ENCODE data around the gene SREK1.

The SREK1 gene

DNA sequence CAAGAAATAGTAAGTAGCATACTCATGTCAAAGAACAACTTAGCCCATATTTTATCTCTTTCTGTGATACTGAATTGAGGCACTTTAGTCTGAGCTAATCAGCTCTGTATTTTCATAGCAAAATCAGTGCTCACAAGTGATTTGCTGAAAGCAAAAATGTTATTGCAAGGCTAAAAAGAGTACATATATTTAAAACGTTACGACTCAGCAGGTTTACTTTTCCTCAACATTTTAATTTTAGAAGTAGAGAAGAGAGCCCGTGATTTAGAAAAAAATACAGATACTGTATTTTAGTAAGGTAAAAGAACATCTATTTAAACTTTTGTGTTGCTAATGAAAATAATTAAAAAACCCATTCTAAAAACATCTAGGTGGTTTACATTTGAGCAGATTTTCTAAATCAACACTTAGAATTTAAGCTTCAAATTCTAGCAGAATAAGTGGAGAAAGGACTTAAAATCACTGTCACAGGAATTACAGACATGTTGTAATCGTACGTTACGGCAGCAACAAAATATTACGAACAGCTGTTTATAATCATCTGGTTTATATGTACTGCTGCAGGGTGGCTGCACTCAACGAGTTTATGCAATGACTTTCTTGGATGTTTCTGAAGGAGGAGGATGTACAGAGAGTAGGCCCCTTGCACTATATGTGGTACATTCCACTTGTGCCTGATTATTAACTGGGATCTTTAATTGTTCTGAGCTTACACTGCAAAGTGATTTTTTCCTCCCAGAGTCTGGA lies 20.1 kb downstream of the SREK1 start:
- no peak for DNase-seq (ENCODE audit: low spot score)

DNA sequence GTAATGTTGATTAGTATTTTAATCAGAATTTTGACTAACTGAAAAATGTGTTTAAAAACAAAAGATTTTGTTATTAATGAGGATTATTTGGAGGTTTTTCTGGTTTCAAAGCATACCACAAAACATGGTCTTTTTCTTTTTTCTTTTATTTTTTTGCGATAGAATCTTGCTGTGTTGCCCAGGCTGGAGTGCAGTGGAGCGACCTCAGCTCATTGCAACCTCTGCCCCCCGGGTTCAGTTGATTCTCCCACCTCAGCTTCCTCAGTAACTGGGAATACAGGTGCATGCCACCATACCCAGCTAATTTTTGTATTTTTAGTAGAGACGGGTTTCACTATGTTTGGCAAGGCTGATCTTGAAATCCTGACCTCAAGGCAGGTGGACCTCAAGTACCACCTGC lies 24.1 kb downstream of the SREK1 start:
- no peak for DNase-seq (ENCODE audit: low spot score)

DNA sequence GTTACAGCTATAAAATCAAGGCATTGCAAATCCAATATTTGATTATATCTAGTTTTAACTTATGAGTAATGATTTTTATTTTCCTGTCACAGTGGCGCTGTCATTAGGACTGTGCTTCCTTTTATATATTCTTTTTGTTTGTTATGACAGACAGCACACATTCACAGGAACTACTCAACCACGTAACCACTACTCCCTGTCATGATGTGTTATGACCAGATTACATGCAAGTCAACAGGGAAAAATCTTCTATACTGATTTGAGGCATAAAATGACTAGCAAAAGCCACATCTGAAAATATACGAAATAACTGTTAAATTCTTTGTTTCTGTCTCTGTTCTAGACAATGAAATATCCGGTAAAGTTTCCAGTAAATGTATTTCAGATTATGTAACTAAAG lies 25.4 kb downstream of the SREK1 start:
- DNase-seq (ENCODE audit: low spot score) = peak; percentile 17

DNA sequence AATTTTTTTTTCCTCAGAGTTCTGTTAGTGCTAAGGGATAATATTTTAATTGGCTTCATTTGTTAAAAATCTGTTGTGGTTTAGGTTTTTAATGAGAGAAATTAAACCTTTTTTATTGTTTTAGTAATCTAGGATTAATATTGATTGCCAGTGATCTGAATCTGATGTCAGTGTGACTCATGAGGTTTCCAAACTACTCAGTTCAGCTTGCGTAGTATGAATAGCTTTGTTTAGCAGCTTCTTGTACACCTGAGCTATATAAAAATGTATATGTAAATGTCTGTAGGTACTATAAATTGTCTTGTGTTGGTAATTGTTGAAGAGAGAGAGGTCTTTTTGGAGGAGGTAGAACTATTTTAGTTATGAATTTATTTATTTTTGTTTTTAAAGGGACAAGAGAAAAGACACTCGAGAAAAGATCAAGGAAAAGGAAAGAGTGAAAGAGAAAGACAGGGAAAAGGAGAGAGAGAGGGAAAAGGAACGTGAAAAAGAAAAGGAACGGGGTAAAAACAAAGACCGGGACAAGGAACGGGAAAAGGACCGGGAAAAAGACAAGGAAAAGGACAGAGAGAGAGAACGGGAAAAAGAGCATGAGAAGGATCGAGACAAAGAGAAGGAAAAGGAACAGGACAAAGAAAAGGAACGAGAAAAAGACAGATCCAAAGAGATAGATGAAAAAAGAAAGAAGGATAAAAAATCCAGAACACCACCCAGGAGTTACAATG lies 26.3 kb downstream of the SREK1 start:
- DNase-seq (ENCODE audit: low spot score) = no peak

DNA sequence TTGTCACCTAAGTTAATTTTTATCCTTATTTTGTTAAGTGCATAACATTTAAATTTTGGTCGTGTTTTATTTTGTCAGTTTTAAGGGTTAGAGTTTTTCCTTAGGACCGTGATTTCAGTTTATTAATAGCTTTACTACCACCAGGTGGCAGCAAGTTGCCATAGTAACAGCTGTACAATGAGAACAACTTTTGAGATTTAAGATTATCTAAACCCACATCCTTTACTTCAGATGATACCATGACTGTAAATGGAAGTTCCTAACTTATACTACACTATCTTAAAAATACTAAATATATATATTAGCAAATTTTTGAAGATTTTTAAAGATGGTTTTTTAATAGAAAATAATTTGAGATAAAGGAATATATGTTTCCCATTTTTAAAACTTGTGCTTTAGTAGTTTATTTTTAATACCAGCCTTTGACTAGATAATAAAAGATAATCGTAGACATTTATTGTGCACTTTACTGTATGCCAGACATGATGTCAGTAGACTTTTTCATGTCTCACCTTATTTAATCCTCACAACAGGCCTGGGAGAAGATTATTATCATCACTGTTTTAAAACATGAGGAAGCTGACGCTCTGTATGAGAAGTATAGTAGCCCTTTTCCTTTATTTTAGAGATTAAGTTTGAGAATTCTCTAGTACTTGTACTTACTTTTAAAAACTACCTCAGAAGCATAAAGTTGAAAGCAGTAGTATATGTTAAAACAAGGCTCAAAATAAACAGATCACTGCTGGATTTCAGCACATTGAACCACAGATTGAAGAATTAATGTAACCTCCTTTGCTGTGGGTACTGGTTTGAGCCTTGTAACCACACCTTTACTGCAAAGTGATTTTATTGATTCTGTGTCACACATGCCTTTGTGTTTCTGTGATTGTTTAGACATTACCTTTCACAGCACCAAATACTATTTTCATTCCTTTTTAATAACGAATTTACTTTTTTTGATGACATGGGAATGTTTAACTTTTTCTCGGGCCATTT lies 27.5 kb downstream of the SREK1 start:
- DNase-seq (ENCODE audit: low spot score) = peak; percentile 77

DNA sequence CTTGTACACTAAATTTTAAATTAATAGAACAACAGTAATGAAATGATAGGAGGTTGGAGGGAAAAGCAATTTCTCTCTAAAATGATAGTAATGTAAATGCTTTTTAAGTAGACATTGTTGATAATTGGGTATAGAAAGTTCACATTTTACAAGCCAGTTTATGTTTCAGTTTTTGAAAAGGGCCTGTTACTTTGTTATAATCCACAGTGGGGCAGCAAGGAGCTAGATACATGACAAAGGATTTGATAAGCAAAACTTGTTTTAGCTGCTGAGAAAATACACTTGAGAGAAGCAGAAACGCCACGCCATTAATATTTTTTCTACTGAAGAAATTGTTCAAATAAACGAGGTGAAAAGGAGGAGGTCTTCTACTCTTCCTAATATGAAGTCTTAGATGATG lies 30.2 kb downstream of the SREK1 start:
- no peak for DNase-seq (ENCODE audit: low spot score)

DNA sequence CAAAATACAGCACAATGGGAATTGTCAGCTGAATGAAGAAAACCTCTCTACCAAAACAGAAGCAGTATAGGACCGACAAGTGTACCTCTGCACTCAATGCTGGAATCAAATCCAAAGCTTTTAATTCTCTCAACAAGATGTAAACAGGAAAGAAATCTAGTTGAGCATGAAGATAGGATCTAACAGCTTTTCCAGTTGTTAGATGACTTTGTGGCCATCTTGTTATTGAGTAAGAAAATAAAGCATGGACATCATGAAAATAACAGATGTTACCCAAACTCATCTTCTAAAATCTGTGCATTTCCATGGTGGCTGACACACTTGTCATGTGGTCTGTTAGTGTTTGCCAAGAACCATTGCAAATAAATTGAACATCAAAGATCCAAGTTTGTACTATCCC lies 34.7 kb downstream of the SREK1 start:
- no peak for DNase-seq (ENCODE audit: low spot score)

DNA sequence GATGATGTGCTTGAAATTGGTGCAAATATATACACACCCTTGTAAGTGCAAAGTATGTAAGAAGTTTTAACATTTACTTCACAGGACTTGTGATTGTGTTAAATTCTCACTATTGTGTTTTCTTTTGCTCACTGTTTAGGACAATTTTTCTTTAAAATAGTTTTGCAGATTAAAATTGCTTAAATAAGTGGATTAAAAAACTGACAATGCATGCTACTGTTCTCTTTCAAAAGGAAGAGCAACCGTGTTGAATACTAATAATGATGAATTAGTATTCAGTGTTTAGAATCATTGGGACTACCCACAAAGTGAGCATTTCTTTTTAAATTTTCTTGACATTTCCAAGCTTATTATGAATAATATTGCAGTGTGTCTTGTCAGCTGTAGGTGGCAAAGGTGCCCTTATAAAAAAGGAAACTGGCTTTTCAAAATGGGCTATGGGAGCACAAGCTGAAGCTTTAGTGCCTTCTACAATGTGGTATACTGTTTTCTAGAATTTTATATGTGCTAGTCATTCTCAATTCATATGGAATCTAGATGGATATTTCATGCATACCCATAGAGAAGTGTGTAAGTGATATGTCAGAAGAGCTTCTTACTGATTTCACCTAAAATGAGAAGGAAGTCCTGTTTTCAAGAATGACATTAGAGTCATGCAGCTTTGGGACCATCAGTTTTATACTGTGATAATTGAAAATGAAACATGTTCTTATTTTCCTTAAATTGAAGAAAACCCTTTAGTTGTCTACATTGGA lies 35.4 kb downstream of the SREK1 start:
- DNase-seq (ENCODE audit: low spot score) = no peak

DNA sequence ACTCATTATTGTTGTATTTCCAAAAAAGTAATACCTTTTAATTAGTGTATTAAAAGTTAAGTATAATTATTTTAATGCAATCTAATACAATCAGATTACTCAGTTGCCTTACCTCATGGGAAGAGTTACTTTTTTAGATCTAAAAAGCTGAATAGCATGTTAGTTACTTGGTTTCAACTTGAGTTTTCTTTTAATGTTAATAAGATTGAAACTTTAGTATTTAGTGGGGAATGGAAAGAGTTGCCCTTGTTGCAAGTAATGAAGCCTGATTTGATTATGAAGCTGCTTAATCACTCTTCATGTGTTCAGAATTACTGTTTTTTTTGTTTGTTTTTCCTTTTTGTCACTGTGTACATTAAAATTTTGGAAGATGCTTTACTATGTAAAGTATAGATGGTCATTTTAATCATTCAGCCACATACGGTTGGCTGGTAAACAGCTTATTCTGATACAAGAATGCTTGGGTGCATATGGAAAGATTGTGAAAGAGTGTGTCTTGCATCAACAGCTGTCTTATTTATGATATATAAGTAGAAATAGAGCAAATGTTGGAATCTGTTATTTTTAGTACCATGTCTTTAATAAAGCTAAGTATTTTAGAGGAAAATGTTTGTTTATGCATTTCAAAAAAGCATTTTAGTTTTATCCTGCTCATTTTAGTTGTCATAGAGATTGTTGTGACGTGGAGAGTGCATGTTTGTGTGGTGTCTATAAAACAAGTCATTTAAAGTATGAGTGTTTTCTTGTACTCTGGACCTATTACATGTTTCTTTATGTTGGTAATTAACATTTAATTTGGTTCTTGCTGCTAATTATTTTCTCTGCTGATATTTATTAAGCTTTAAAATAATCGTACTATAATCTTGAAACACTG lies 36.4 kb downstream of the SREK1 start:
- no peak for DNase-seq (ENCODE audit: low spot score)

DNA sequence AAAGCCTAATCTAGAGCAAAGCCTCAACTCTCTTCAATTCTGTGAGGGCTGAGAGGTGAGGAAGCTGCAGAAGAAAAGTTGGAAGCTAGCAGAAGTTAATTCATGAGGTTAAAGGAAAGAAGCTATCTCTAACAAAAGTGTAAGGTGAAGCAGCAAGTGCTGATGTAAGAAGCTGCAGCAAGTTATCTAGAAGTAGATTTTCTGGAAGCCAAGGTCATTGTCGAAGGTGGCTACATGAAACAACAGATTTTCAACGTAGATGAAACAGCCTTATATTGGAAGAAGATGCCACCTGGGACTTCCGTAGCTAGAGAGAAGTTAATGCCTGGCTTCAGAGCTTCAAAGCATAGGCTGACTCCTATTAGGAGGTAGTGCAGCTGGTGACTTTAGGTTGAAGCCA lies 42.0 kb downstream of the SREK1 start:
- DNase-seq (ENCODE audit: low spot score) = no peak

DNA sequence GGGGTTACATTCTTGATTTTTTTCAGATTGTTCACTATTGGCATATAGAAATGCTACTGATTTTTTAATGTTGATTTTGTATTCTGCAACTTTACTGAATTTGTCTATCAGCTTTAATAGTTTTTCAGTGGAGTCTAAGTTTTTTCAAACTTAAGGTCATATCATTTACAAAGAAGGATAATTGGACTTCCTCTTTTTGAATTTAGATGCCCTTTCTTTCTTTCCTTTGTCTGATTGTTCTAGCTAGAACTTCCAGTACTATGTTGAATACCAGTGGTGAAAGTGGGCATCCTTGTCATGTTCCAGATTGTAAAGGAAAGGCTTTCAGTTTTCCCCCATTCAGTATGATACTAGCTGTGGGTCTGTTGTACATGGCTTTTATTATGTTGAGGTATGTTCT lies 49.3 kb downstream of the SREK1 start:
- DNase-seq (ENCODE audit: low spot score) = no peak

DNA sequence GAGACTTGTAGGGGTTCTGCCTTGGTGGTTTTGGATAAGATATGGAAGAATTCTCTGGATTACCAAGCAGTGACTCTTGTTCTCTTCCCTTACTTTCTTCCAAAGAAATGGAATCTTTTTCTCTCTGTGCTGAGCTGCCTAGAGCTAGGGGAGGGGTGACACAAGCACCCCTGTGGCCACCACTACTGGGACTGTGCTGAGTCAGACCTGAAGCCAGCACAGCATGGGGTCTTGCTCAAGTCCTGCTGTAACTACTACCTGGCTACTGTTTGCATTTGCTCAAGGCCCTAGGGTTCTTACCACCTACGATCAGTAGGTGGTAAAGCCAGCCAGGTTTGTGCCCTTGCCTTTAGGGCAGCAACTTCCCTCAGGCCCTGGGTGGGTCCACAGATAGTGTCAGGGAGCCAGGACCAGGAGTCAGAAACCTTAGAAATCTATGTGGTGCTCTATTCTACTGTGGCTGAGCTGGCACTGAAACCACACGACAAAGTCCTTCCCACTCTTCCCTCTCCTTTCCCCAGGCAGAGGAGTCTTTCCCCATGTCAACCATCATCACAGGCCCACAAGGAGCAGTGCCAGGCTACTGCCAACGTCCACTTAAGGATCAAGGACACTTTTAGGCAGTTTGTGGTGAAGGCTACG lies 53.8 kb downstream of the SREK1 start:
- DNase-seq (ENCODE audit: low spot score) = no peak

DNA sequence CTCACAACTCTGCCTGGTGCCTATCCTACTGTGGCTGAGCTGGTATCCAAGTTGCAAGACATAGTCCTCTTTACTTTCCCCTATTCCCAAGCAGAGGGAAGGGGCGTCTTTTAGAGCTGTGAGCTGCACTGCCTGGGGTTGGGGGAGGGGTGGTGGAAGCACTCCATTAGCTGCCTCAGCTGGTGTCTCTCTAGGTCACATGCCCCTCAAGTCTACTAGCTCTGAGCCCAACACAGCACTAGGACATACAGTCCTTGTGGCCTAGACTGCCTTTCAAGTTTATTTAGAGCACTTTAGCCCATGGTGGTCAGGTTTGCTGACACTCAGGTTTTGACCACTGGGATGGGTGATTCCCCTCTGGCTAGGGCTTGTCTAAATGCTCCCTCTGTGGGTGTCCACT lies 54.7 kb downstream of the SREK1 start:
- DNase-seq (ENCODE audit: low spot score) = no peak

DNA sequence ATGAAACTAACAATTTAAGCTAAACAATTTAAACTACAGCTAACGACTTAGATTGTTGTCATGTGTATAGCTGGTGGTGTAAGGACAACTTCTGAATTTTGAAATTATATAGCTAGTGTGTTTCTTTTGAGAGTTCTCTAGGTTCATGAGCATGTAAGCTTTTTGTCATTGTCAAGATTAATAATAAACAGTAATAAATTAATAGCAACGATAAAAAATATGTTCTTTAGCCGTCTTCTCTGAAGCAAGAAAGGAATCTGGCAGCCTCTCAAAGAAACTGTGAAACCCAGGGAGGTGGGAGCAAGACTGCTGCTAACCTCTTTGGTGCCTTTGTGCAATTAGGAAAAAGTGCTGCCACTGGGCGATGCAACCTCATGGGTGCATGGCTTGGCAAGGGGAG lies 59.4 kb downstream of the SREK1 start:
- no peak for DNase-seq (ENCODE audit: low spot score)

DNA sequence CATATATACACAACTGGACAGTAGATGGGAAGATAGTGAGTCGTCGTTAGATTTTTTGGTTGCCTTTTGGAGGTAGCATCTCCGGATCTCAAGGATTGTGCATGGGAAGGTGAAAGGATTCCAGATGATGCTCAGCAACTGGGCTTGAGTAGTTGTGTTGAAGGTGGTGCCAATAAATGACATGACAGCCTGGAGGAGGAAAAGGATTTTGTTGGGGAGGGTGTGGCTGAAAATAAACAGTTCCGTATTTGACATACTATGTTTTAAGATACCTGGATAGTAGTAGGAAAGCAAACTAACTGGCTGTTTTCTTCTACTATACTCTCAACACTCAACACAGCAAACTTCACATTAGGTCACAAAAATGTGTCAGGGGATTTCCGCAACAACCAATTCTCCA lies 62.4 kb downstream of the SREK1 start:
- no peak for DNase-seq (ENCODE audit: low spot score)

DNA sequence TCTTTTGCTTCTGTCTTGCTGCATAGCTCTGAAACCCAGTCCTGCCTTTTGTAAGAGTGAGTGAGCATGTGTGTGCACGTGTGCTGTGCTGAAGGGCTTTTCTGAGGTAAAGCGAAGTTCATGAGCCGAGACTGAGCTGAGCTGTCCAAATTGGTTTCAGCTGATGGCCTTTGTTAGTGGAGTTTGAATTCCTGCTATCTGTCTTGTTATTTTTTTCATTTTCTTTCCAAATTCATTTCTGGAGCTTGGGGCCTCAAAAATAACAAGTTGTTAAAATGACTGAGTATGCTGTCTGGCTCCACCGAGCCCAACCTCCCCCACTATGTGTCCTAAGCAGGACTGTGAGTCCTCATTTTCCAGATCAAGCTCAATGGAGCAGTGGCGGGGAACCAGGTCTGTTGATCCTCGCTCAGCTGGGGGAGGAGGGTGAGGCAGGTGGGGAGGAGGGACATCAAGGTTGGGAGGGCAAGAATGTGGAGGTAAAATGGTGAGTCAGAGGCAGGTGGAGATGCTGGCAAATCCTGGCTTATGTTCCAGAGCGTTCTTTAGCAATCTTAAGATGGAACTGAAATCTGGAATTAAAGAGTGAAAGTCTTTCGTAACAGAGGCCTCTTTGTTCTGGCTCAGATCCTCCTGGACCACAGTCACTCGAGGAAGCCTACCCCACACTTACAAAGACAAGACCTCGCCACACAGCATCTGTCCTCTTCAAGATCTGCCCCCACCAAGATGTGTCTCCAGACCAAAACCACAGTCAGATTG lies 63.9 kb downstream of the SREK1 start:
- no peak for DNase-seq (ENCODE audit: low spot score)

DNA sequence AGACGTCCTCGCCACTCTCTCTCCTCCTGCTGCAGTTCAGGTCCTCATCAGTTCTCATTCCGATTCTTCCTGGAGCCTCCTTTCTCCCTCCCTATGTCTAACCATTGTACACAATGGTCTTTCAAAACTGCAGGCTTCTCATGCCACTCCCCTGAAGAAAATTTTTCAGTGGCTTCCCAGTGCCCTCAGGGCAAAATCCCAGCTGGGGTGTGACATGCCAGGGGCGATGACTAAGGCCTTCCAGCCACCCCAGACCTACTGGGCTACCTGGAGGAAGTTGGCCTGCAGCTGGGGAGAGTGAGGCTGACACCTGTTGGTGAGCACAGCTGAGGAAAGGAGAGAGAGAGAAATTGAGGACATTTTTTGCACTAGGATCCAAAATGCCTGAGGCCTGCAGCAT lies 65.2 kb downstream of the SREK1 start:
- no peak for DNase-seq (ENCODE audit: low spot score)

DNA sequence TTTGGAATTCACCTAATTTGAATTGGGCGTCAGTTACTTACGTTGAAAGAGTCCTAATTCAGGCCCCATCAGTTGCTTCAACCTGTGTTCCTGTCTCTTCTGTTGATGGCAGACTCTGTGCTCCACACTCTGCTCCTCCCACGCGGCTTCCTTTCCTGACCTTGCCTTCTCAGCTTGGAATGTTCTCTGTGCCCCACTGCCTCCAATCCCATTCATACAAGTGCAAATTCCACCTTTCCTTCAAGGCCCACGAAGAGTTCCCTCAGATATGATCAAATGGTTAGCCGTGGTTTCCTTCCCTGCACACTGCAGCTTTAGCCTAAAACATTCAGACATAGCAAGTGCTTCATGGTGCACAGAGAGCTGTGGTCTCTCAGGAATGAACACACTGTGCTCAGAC lies 65.7 kb downstream of the SREK1 start:
- DNase-seq (ENCODE audit: low spot score) = no peak

DNA sequence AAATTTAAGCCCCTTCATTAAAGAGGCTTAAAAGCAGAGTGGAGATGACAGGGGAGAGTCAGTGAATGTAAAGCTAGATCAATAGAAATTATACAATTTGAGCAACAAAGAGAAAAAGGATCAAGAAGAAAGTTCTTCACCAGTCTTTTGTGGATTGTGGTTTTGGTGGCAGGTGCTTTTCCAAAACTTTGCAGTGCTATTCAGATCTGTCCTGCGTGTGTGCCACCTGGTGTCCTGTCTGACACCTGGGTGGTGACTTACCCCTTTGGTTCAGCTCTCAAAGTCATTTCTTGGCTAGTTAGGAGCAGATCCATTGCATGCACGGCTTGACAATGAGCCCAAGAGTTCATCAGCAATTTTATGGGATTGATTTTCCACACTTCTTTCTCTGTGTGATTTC lies 69.4 kb downstream of the SREK1 start:
- DNase-seq (ENCODE audit: low spot score) = no peak

DNA sequence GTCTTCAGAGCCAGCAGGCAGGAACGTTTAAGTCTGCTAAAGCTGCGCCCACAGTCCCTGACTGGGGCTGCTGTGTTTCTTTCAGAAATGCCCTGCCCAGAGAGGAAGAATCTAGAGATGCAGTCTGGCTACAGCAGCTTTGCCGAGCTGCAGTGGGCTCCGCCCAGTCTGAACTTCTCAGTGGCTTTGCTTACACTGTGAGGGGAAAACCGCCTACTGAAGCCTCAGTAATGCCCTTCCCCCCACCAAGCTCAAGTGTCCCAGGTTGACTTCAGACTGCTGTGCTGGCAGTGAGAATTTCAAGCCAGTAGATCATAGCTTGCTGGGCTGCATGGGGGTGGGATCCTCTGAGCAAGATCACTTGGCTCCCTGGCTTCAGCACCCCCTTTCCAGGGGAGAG lies 78.4 kb downstream of the SREK1 start:
- DNase-seq (ENCODE audit: low spot score) = no peak

Data from CD4-positive, alpha-beta T cell treated with Interleukin-15 for 4 hours (primary cell).